SU-DHL-6 (cell line): ENCODE results near the gene ADGRG1.

Experiments
- H2AFZ ChIP-seq: fragments of 200-600 bp; sonication (generic); 2 replicates; pipeline ENCODE4 v1.6.1; 2014; ENCODE audit warnings: low read depth, mild to moderate bottlenecking, moderate library complexity, mixed read lengths, antibody characterized with exemption, low read length; ENCODE audit not compliant: severe bottlenecking
- H3F3A ChIP-seq: fragments of 200-600 bp; shearing (Covaris generic); 2 replicates; pipeline ENCODE4 v1.6.0; 2016; ENCODE audit warnings: antibody characterized with exemption, mild to moderate bottlenecking; ENCODE audit not compliant: insufficient read depth
- H3K27ac ChIP-seq: fragments of 200-600 bp; sonication (generic); 2 replicates; pipeline ENCODE4 v1.5.1; 2016; ENCODE audit warnings: low read depth, mild to moderate bottlenecking, low read length, moderate library complexity, mixed read lengths
- H3K27me3 ChIP-seq: fragments of 200-600 bp; sonication (generic), shearing (Covaris generic); 2 replicates; pipeline ENCODE4 v1.6.0; 2014; ENCODE audit warnings: mild to moderate bottlenecking, low read length
- H3K36me3 ChIP-seq: fragments of 200-600 bp; sonication (generic); 2 replicates; pipeline ENCODE4 v1.6.1; 2014; ENCODE audit warnings: mild to moderate bottlenecking, low read length, mixed read lengths
- H3K4me2 ChIP-seq: fragments of 300-600, 200-600 bp; shearing (Covaris generic), sonication (generic); 2 replicates; pipeline ENCODE4 v1.6.0; 2014; ENCODE audit warnings: low read length, low read depth, mild to moderate bottlenecking; ENCODE audit not compliant: poor library complexity, severe bottlenecking
- H3K4me3 ChIP-seq: fragments of 200-600 bp; sonication (generic); 2 replicates; pipeline ENCODE4 v1.5.1; 2014; ENCODE audit warnings: antibody characterized with exemption, low read length, mild to moderate bottlenecking, mixed read lengths; ENCODE audit not compliant: insufficient read depth, poor library complexity, severe bottlenecking
- H3K79me2 ChIP-seq: fragments of 200-600 bp; sonication (generic); 2 replicates; pipeline ENCODE4 v1.6.1; 2014; ENCODE audit warnings: mild to moderate bottlenecking, low read length, moderate library complexity; ENCODE audit not compliant: insufficient read depth
- H3K9ac ChIP-seq: fragments of 200-600 bp; sonication (generic); 2 replicates; pipeline ENCODE4 v1.7.0; 2014; ENCODE audit warnings: mild to moderate bottlenecking, low read length
- H3K9me2 ChIP-seq: fragments of 200-600 bp; sonication (generic); replicated peaks from 2 replicates; pipeline ENCODE4 v1.6.1; 2014; ENCODE audit warnings: low read length; ENCODE audit not compliant: insufficient read depth
- H3K9me3 ChIP-seq: fragments of 200-600 bp; sonication (generic); 2 replicates; pipeline ENCODE4 v1.6.1; 2014; ENCODE audit warnings: low read length, mixed read lengths; ENCODE audit not compliant: insufficient read depth
- H4K20me1 ChIP-seq: fragments of 200-600 bp; sonication (generic); 2 replicates; pipeline ENCODE4 v1.6.1; 2014; ENCODE audit warnings: low read depth, mild to moderate bottlenecking, antibody characterized with exemption, low read length, moderate library complexity, mixed read lengths
- CTCF ChIP-seq: fragments of 200-600 bp; sonication (generic); IDR thresholded peaks from one replicate; pipeline ENCODE4 v1.5.1; 2017; ENCODE audit warnings: antibody characterized with exemption, mild to moderate bottlenecking, low read length, moderate library complexity; ENCODE audit not compliant: insufficient read depth, poor library complexity, severe bottlenecking
- EZH2phosphoT487 ChIP-seq: fragments of 200-600 bp; sonication (generic), shearing (Covaris generic); conservative IDR thresholded peaks from 2 replicates; pipeline ENCODE4 v1.6.1; 2018; ENCODE audit warnings: mild to moderate bottlenecking, antibody characterized with exemption, low read length, moderate library complexity, mixed read lengths

The ADGRG1 gene

DNA sequence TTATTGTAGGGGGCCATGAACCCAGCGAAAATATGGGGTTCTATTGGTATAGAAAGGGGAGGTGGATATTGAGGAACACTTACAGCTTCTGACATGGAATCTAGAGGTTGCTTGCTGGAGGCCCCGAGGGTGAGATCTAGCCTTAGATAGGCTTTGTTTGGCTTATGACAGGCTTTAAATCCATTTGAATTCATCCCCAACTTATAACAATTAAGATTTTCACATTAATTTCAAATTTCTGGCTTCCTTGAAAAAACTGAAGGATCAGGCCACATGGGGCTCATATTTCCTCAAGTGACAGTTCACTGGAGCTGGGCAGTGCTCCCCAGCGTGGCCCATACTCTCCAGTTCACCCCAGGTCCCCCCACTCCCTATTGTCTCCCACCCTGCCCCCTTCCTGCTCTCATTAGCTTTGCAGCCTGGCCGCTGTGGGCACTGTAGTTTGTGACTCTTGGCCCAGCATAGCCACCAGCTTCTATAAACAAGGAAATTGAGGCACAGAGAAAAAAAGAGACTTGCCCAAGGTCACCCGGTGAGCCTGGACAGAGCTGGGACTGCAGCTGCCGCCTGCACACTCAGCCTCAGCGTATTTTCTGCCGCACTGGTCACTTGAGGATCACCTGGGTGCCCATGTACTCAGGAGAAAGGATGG lies 19.8 kb upstream of the ADGRG1 start:
- Histone ChIP-seq H3F3A (no peaks in the 10 kb centered on the region), H3K9me3 (no peaks in the 10 kb centered on the region), H2AFZ (no peak overlapping the region), H3K27ac (no peak overlapping the region), H3K9ac (no peak overlapping the region), H3K9me2 (no peaks in the 10 kb centered on the region), H3K4me2 (no peak overlapping the region), H3K4me3 (no peak overlapping the region), H3K27me3 (no peaks in the 10 kb centered on the region), H3K36me3 (no peaks in the 10 kb centered on the region), H3K79me2 (no peaks in the 10 kb centered on the region), H4K20me1 (no peaks in the 10 kb centered on the region)
- no peak for TF ChIP-seq EZH2phosphoT487
- TF ChIP-seq CTCF = no peak

GRCh38 chr16:57609541-57610401 lies 18.7 kb upstream of the ADGRG1 start:
- Histone ChIP-seq H2AFZ (no peak overlapping the region), H4K20me1 (no peaks in the 10 kb centered on the region), H3K9me2 (no peaks in the 10 kb centered on the region), H3K4me3 (no peak overlapping the region), H3K4me2 (no peak overlapping the region), H3K9ac (no peak overlapping the region), H3K36me3 (no peaks in the 10 kb centered on the region), H3K9me3 (no peaks in the 10 kb centered on the region), H3F3A (no peaks in the 10 kb centered on the region), H3K27ac (no peak overlapping the region), H3K79me2 (no peaks in the 10 kb centered on the region), H3K27me3 (no peaks in the 10 kb centered on the region)
- TF ChIP-seq CTCF = no peak
- TF ChIP-seq EZH2phosphoT487 = 0 out of 2 replicates have a peak, but pooled peaks have one; percentile 37

DNA sequence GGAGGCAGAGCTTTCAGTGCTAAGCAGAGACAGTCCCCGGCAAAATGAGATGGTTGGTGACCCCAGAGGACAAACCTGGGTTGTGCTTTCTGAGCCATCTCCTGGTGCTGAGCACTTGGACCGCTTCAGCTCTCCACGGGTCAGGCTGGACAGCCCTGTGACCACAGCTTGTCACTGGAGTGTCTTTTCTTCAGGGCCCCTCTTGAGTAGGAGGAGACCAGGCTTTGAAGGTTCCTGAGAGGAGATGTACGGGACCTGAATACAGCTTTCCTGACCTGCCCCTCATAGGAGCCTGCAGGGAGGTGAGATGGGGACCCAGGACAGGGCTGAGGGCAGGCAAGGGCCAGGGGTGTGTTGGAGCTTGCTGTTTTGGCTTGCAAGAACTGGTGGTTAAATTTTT lies 17.8 kb upstream of the ADGRG1 start:
- H4K20me1 ChIP-seq = no peaks in the 10 kb centered on the region
- H3K9me3 ChIP-seq = no peaks in the 10 kb centered on the region
- H3K27me3 ChIP-seq = no peaks in the 10 kb centered on the region
- H3K9ac ChIP-seq = no peak overlapping the region
- no peak overlapping the region for H3K27ac ChIP-seq
- no peaks in the 10 kb centered on the region for H3K79me2 ChIP-seq
- no peak overlapping the region for H2AFZ ChIP-seq
- H3K4me3 ChIP-seq = no peak overlapping the region
- no peaks in the 10 kb centered on the region for H3K9me2 ChIP-seq
- no peaks in the 10 kb centered on the region for H3K36me3 ChIP-seq
- no peaks in the 10 kb centered on the region for H3F3A ChIP-seq
- TF ChIP-seq CTCF (no peak), EZH2phosphoT487 (no peak)
- no peak overlapping the region for H3K4me2 ChIP-seq
